ENCODE results near the gene DCUN1D5. TPM values are rescaled to one million over a fixed set of nuclear protein-coding genes. Genes with fewer than 3 reads are reported as not detected.

Gene DCUN1D5
- polyA plus RNA-seq, 1 donor from 2014 or later: 85.5 TPM

- Histone ChIP-seq H2AFZ (ENCODE audit: low read depth, low read length) (no peak overlapping the region), H3K9ac (ENCODE audit: low read length) (no peak overlapping the region), H3K9me3 (ENCODE audit: low read length) (no peaks in the 10 kb centered on the region)
Measured at GRCh38 chr11:103035216-103035615, 56.7 kb downstream of the DCUN1D5 start.

GRCh38 chr11:103031834-103032233 is 60.1 kb downstream of the DCUN1D5 start:
- Histone ChIP-seq H3K27ac (ENCODE audit: low read length) (no peak overlapping the region), H3F3A (ENCODE audit: insufficient read depth, low read length, poor library complexity, severe bottlenecking) (no peaks in the 10 kb centered on the region), H3K27me3 (ENCODE audit: insufficient read depth, low read depth, low read length) (no peaks in the 10 kb centered on the region), H3K36me3 (ENCODE audit: insufficient read depth, low read length) (no peaks in the 10 kb centered on the region), H3K9me3 (ENCODE audit: low read length) (no peaks in the 10 kb centered on the region), H3K4me2 (ENCODE audit: low read length) (no peak overlapping the region), H2AFZ (ENCODE audit: low read depth, low read length) (no peak overlapping the region), H3K9me2 (ENCODE audit: insufficient read depth, low read length) (no peaks in the 10 kb centered on the region), H4K20me1 (ENCODE audit: insufficient read depth) (no peaks in the 10 kb centered on the region), H3K9ac (ENCODE audit: low read length) (no peak overlapping the region), H3K4me3 (ENCODE audit: low read length) (no peak overlapping the region), H3K79me2 (replicated peaks; ENCODE audit: insufficient read depth, low read length) (no peaks in the 10 kb centered on the region)
- no peak for TF ChIP-seq REST (IDR thresholded peaks at IDR 0.05; ENCODE audit: borderline replicate concordance)
- no peak for TF ChIP-seq EZH2 (IDR thresholded peaks at IDR 0.05; ENCODE audit: borderline replicate concordance, insufficient read depth, low read length, poor library complexity, severe bottlenecking)
- TF ChIP-seq EP300 (conservative IDR thresholded peaks at IDR 0.05; ENCODE audit: poor library complexity, severe bottlenecking): no peak
- TF ChIP-seq MXI1 (conservative IDR thresholded peaks at IDR 0.05; ENCODE audit: poor library complexity, severe bottlenecking): no peak
- no peak for TF ChIP-seq CTCF (IDR thresholded peaks at IDR 0.05; ENCODE audit: poor library complexity, severe bottlenecking)
- TF ChIP-seq SMC3 (conservative IDR thresholded peaks at IDR 0.05; ENCODE audit: poor library complexity): no peak

More at GRCh38 chr11:103035216-103035615, 56.7 kb downstream of the DCUN1D5 start:
- no peak overlapping the region for H3K4me3 ChIP-seq (ENCODE audit: low read length)
- no peak overlapping the region for H3K4me2 ChIP-seq (ENCODE audit: low read length)
- H3F3A ChIP-seq (ENCODE audit: insufficient read depth, low read length, poor library complexity, severe bottlenecking): no peaks in the 10 kb centered on the region
- no peaks in the 10 kb centered on the region for H3K9me2 ChIP-seq (ENCODE audit: insufficient read depth, low read length)
- H3K27ac ChIP-seq (ENCODE audit: low read length): no peak overlapping the region
- no peaks in the 10 kb centered on the region for H3K36me3 ChIP-seq (ENCODE audit: insufficient read depth, low read length)
- TF ChIP-seq POLR2AphosphoS5 (IDR thresholded peaks at IDR 0.05) (no peak), RAD21 (conservative IDR thresholded peaks at IDR 0.05) (no peak), EP300 (conservative IDR thresholded peaks at IDR 0.05; ENCODE audit: poor library complexity, severe bottlenecking) (no peak), MXI1 (conservative IDR thresholded peaks at IDR 0.05; ENCODE audit: poor library complexity, severe bottlenecking) (no peak), CTCF (IDR thresholded peaks at IDR 0.05; ENCODE audit: poor library complexity, severe bottlenecking) (no peak), TAF1 (IDR thresholded peaks at IDR 0.05; ENCODE audit: low read depth) (no peak), EZH2 (IDR thresholded peaks at IDR 0.05; ENCODE audit: borderline replicate concordance, insufficient read depth, low read length, poor library complexity, severe bottlenecking) (no peak), REST (IDR thresholded peaks at IDR 0.05; ENCODE audit: borderline replicate concordance) (no peak)
- no peaks in the 10 kb centered on the region for H4K20me1 ChIP-seq (ENCODE audit: insufficient read depth)
- no peaks in the 10 kb centered on the region for H3K79me2 ChIP-seq (replicated peaks; ENCODE audit: insufficient read depth, low read length)
- H3K27me3 ChIP-seq (ENCODE audit: insufficient read depth, low read depth, low read length): no peaks in the 10 kb centered on the region
